ENCODE data around the gene KCTD12.

KCTD12 gene

DNA sequence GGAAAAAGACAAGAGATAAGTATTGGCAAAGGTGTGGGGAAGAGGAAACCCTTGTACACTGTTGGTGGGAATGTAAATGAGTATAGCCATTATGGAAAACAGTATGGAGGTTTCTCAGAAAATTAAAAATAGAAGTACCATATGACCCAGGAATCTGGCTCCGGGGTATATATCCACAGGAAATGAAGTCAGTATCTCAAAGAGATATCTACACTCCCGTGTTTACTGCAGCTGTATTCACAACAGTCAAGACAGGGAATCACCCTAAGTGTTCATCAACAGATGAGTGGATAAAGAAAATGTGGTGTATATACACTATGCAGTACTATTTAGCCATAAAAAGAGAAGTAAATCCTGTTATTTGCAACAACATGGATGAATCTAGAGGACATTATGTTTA, 13.5 kb downstream of the KCTD12 start:
- TF ChIP-seq, protein P1, sequence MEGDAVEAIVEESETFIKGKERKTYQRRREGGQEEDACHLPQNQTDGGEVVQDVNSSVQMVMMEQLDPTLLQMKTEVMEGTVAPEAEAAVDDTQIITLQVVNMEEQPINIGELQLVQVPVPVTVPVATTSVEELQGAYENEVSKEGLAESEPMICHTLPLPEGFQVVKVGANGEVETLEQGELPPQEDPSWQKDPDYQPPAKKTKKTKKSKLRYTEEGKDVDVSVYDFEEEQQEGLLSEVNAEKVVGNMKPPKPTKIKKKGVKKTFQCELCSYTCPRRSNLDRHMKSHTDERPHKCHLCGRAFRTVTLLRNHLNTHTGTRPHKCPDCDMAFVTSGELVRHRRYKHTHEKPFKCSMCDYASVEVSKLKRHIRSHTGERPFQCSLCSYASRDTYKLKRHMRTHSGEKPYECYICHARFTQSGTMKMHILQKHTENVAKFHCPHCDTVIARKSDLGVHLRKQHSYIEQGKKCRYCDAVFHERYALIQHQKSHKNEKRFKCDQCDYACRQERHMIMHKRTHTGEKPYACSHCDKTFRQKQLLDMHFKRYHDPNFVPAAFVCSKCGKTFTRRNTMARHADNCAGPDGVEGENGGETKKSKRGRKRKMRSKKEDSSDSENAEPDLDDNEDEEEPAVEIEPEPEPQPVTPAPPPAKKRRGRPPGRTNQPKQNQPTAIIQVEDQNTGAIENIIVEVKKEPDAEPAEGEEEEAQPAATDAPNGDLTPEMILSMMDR (IDR thresholded peaks at IDR 0.05; ENCODE audit: low read length), result no peak
- TF ChIP-seq EZH2phosphoT487 (IDR thresholded peaks at IDR 0.05; ENCODE audit: low read length), result no peak
- TF ChIP-seq EZH2 (optimal IDR thresholded peaks at IDR 0.05; ENCODE audit: low read depth, low read length), result no peak

DNA sequence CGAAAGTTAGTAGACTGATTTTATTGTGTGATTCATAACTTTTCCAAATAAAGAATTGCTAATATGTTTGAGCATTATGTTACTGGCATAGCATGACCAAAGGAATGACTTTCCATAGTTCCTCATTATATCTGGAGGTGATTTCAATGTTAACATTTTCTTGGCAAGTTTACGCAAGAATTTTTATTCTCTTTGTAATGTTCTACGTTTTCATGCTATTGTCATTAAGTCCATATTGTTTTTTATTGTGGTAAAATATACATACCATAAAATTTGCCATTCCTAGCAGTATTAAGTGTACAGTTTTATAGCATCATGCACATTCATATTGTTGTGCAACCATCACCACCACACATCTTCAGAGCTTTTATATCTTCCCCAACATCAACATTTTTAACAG, 14.8 kb downstream of the KCTD12 start:
- no peak for TF ChIP-seq EZH2 (optimal IDR thresholded peaks at IDR 0.05; ENCODE audit: low read depth, low read length)
- TF ChIP-seq, protein P1 (IDR thresholded peaks at IDR 0.05; ENCODE audit: low read length), result no peak
- TF ChIP-seq EZH2phosphoT487 (IDR thresholded peaks at IDR 0.05; ENCODE audit: low read length), result no peak
- no peaks in the 10 kb centered on the region for H4K20me1 ChIP-seq (ENCODE audit: insufficient read depth, low read length)
- no peak for DNase-seq
- no peak overlapping the region for H3K4me3 ChIP-seq (ENCODE audit: low read length)
- H2AFZ ChIP-seq (ENCODE audit: low read length), result no peak overlapping the region
- H3K27ac ChIP-seq (ENCODE audit: low read length), result no peak overlapping the region
- no peaks in the 10 kb centered on the region for H3K9me2 ChIP-seq (replicated peaks; ENCODE audit: insufficient read depth, low read length)
- H3K36me3 ChIP-seq (replicated peaks; ENCODE audit: insufficient read depth, low read length), result no peaks in the 10 kb centered on the region
- H3F3A ChIP-seq (ENCODE audit: insufficient read depth, low read length), result no peaks in the 10 kb centered on the region
- no peak overlapping the region for H3K9ac ChIP-seq (ENCODE audit: low read length)
- no peaks in the 10 kb centered on the region for H3K9me3 ChIP-seq (replicated peaks; ENCODE audit: insufficient read depth, low read length)
- H3K4me2 ChIP-seq (ENCODE audit: low read depth, low read length), result no peak overlapping the region
- H3K4me1 ChIP-seq (ENCODE audit: low read length), result no peaks in the 10 kb centered on the region
- no peaks in the 10 kb centered on the region for H3K79me2 ChIP-seq (ENCODE audit: low read length)
- H3K27me3 ChIP-seq (replicated peaks; ENCODE audit: insufficient read depth, low read length), result no peaks in the 10 kb centered on the region

More for the DNA sequence above, 13.5 kb downstream of the KCTD12 start:
- Histone ChIP-seq H3K9me2 (replicated peaks; ENCODE audit: insufficient read depth, low read length) (no peaks in the 10 kb centered on the region), H3K4me2 (ENCODE audit: low read depth, low read length) (no peak overlapping the region), H3K4me3 (ENCODE audit: low read length) (no peak overlapping the region), H3K79me2 (ENCODE audit: low read length) (no peaks in the 10 kb centered on the region), H3K27ac (ENCODE audit: low read length) (no peak overlapping the region), H4K20me1 (ENCODE audit: insufficient read depth, low read length) (no peaks in the 10 kb centered on the region), H3K9ac (ENCODE audit: low read length) (no peak overlapping the region), H3K4me1 (ENCODE audit: low read length) (no peaks in the 10 kb centered on the region), H3F3A (ENCODE audit: insufficient read depth, low read length) (no peaks in the 10 kb centered on the region), H2AFZ (ENCODE audit: low read length) (no peak overlapping the region), H3K27me3 (replicated peaks; ENCODE audit: insufficient read depth, low read length) (no peaks in the 10 kb centered on the region), H3K36me3 (replicated peaks; ENCODE audit: insufficient read depth, low read length) (no peaks in the 10 kb centered on the region), H3K9me3 (replicated peaks; ENCODE audit: insufficient read depth, low read length) (no peaks in the 10 kb centered on the region)
- DNase-seq, result no peak

DNA sequence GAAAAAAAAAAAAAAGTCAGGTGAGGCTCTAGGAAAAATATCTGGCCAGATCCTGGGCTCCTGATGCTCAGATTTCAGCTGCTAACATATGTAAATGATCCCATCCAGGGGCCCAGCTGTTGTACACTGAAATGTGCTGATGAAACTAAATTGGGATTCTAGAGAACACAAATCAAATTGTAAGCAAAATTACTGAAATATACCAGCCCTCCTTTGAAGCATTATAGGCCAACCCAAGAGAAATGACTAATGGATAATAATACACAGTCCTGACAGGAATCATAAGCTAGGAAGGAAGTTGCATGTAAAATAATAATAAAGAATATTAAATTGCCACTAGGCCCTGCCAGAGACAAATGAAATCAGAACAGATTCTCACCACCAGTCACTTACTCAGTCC, 17.8 kb downstream of the KCTD12 start:
- Histone ChIP-seq H3K9me2 (replicated peaks; ENCODE audit: insufficient read depth, low read length) (no peaks in the 10 kb centered on the region), H3F3A (ENCODE audit: insufficient read depth, low read length) (no peaks in the 10 kb centered on the region), H4K20me1 (ENCODE audit: insufficient read depth, low read length) (no peaks in the 10 kb centered on the region), H3K4me3 (ENCODE audit: low read length) (no peak overlapping the region), H3K9ac (ENCODE audit: low read length) (no peak overlapping the region), H3K79me2 (ENCODE audit: low read length) (no peaks in the 10 kb centered on the region), H2AFZ (ENCODE audit: low read length) (no peak overlapping the region), H3K36me3 (replicated peaks; ENCODE audit: insufficient read depth, low read length) (no peaks in the 10 kb centered on the region), H3K4me2 (ENCODE audit: low read depth, low read length) (no peak overlapping the region), H3K9me3 (replicated peaks; ENCODE audit: insufficient read depth, low read length) (no peaks in the 10 kb centered on the region), H3K4me1 (ENCODE audit: low read length) (no peaks in the 10 kb centered on the region), H3K27ac (ENCODE audit: low read length) (no peak overlapping the region), H3K27me3 (replicated peaks; ENCODE audit: insufficient read depth, low read length) (no peaks in the 10 kb centered on the region)
- DNase-seq, result no peak
- no peak for TF ChIP-seq EZH2 (optimal IDR thresholded peaks at IDR 0.05; ENCODE audit: low read depth, low read length)
- TF ChIP-seq, protein P1 (IDR thresholded peaks at IDR 0.05; ENCODE audit: low read length), result no peak
- TF ChIP-seq EZH2phosphoT487 (IDR thresholded peaks at IDR 0.05; ENCODE audit: low read length), result no peak
